Measurements from ENCODE around the gene LRRC3C.

The LRRC3C gene

DNA sequence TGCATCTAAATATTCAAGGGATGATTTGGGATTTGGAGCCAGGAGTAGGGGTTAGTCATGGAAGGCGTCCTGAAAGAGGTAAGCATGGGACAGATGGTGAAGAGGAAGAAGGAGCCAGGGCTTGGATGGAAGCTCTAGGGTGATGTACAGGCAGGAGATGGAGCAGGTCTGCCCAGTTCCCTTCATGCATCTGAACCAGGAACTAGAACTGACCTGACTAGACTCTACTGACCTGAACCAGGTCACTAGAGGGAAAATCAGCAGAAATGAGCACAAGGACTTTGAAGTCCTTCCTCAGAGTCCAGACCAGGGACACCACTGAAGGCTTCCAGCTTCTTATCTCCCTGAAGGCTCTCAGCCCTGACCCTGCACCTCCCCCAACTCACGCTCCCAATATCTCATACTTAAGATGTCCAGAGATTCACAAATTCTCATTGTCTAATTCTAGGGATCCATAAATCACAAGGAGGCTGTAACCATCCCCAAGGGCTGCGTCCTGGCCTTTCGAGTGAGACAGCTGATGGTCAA is 43.6 kb downstream of the LRRC3C start:
- Histone ChIP-seq H3K4me1 (ENCODE audit: insufficient read depth, low read length, poor library complexity, severe bottlenecking) (no peaks in the 10 kb centered on the region), H4K20me1 (ENCODE audit: insufficient read depth, low read length, poor library complexity, severe bottlenecking) (no peaks in the 10 kb centered on the region), H2AFZ (ENCODE audit: low read length) (no peak overlapping the region), H3K4me3 (ENCODE audit: low read length, poor library complexity, severe bottlenecking) (no peak overlapping the region), H3K9ac (ENCODE audit: low read depth, low read length, poor library complexity, severe bottlenecking) (no peak overlapping the region), H3K9me2 (replicated peaks; ENCODE audit: low read depth, low read length) (no peaks in the 10 kb centered on the region), H3K4me2 (ENCODE audit: low read depth, low read length, poor library complexity, severe bottlenecking) (no peak overlapping the region), H3K79me2 (ENCODE audit: insufficient read depth, low read length) (no peaks in the 10 kb centered on the region), H3K9me3 (ENCODE audit: insufficient read depth, low read depth, low read length) (no peaks in the 10 kb centered on the region), H3K27me3 (ENCODE audit: insufficient read depth, low read length, poor library complexity, severe bottlenecking) (no peaks in the 10 kb centered on the region), H3F3A (ENCODE audit: low read depth) (no peaks in the 10 kb centered on the region), H3K36me3 (ENCODE audit: insufficient read depth, low read length) (no peaks in the 10 kb centered on the region)
- no peak for TF ChIP-seq CTCF (conservative IDR thresholded peaks at IDR 0.05; ENCODE audit: low read length)
- no peak for TF ChIP-seq EZH2phosphoT487 (IDR thresholded peaks at IDR 0.05; ENCODE audit: borderline replicate concordance)

GRCh38 chr17:39972271-39972670 is 44.7 kb downstream of the LRRC3C start:
- H3K4me1 ChIP-seq (ENCODE audit: insufficient read depth, low read length, poor library complexity, severe bottlenecking), result no peaks in the 10 kb centered on the region
- TF ChIP-seq CTCF (conservative IDR thresholded peaks at IDR 0.05; ENCODE audit: low read length) (no peak), EZH2phosphoT487 (IDR thresholded peaks at IDR 0.05; ENCODE audit: borderline replicate concordance) (no peak)
- no peak overlapping the region for H2AFZ ChIP-seq (ENCODE audit: low read length)
- H4K20me1 ChIP-seq (ENCODE audit: insufficient read depth, low read length, poor library complexity, severe bottlenecking), result no peaks in the 10 kb centered on the region
- H3K4me3 ChIP-seq (ENCODE audit: low read length, poor library complexity, severe bottlenecking), result no peak overlapping the region
- no peak overlapping the region for H3K4me2 ChIP-seq (ENCODE audit: low read depth, low read length, poor library complexity, severe bottlenecking)
- no peaks in the 10 kb centered on the region for H3K9me3 ChIP-seq (ENCODE audit: insufficient read depth, low read depth, low read length)
- H3K79me2 ChIP-seq (ENCODE audit: insufficient read depth, low read length), result no peaks in the 10 kb centered on the region
- H3F3A ChIP-seq (ENCODE audit: low read depth), result no peaks in the 10 kb centered on the region
- H3K27me3 ChIP-seq (ENCODE audit: insufficient read depth, low read length, poor library complexity, severe bottlenecking), result no peaks in the 10 kb centered on the region
- no peak overlapping the region for H3K9ac ChIP-seq (ENCODE audit: low read depth, low read length, poor library complexity, severe bottlenecking)
- H3K9me2 ChIP-seq (replicated peaks; ENCODE audit: low read depth, low read length), result no peaks in the 10 kb centered on the region
- no peaks in the 10 kb centered on the region for H3K36me3 ChIP-seq (ENCODE audit: insufficient read depth, low read length)

DNA sequence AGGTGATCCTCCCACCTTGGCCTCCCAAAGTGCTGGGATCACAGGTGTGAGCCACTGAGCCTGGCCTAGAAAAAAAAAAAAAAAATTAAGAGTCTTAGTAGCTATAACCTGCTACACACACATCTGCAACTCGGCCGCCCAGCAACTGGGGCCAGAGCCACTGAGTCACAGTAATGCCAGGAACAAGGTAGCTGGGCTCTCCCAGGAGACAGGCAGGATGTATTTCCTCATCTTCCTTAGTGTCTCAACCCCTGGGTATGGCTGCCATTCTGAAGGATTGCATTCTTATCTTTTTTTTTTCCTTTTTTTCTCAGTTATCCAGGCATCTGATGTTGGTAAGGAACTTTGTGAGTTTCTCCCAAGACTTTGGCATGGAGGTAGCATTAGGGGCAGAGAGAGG is 46.0 kb downstream of the LRRC3C start:
- H2AFZ ChIP-seq (ENCODE audit: low read length), result no peak overlapping the region
- no peaks in the 10 kb centered on the region for H3K4me1 ChIP-seq (ENCODE audit: insufficient read depth, low read length, poor library complexity, severe bottlenecking)
- H3K27me3 ChIP-seq (ENCODE audit: insufficient read depth, low read length, poor library complexity, severe bottlenecking), result no peaks in the 10 kb centered on the region
- TF ChIP-seq EZH2phosphoT487 (IDR thresholded peaks at IDR 0.05; ENCODE audit: borderline replicate concordance), result no peak
- TF ChIP-seq CTCF (conservative IDR thresholded peaks at IDR 0.05; ENCODE audit: low read length), result no peak
- no peaks in the 10 kb centered on the region for H4K20me1 ChIP-seq (ENCODE audit: insufficient read depth, low read length, poor library complexity, severe bottlenecking)
- H3K79me2 ChIP-seq (ENCODE audit: insufficient read depth, low read length), result no peaks in the 10 kb centered on the region
- H3K9ac ChIP-seq (ENCODE audit: low read depth, low read length, poor library complexity, severe bottlenecking), result no peak overlapping the region
- H3K36me3 ChIP-seq (ENCODE audit: insufficient read depth, low read length), result no peaks in the 10 kb centered on the region
- H3F3A ChIP-seq (ENCODE audit: low read depth), result no peaks in the 10 kb centered on the region
- H3K4me2 ChIP-seq (ENCODE audit: low read depth, low read length, poor library complexity, severe bottlenecking), result no peak overlapping the region
- H3K9me3 ChIP-seq (ENCODE audit: insufficient read depth, low read depth, low read length), result no peaks in the 10 kb centered on the region
- H3K4me3 ChIP-seq (ENCODE audit: low read length, poor library complexity, severe bottlenecking), result no peak overlapping the region
- H3K9me2 ChIP-seq (replicated peaks; ENCODE audit: low read depth, low read length), result no peaks in the 10 kb centered on the region

All from Loucy (cell line).